Stimulated activated naive B cell treated with anti-CD40 and anti-IgM and Interleukin-4, amounts not matched to agents 10 μg/mL and 1 μg/mL and 100 μg/mL, for 72 hours (primary cell): ENCODE measurements around the gene CAPRIN2.

Experiments
- ATAC-seq, 2 donors: fragments of 150-1000 bp; cut with Tn5 transposase; replicated peaks; 2 replicates each; pipeline ENCODE4 v1.10.0; 2021; ENCODE audit warnings: moderate library complexity in 1 of 2
- DNase-seq: peaks from one replicate; pipeline ENCODE4 v3.0.0; 2021
- H3K27ac Mint-ChIP-seq: one replicate; pipeline ENCODE4 v1.8.0; 2022; ENCODE audit warnings: mild to moderate bottlenecking, mixed read lengths
- H3K27me3 Mint-ChIP-seq, 2 donors: one replicate each; pipeline ENCODE4 v1.8.0; 2022; ENCODE audit warnings: mixed read lengths in 2 of 2
- H3K36me3 Mint-ChIP-seq, 2 donors: one replicate each; pipeline ENCODE4 v1.8.0; 2022; ENCODE audit warnings: mixed read lengths in 2 of 2, mild to moderate bottlenecking in 1 of 2
- H3K4me1 Mint-ChIP-seq, 2 donors: one replicate each; pipeline ENCODE4 v1.8.0; 2022; ENCODE audit warnings: mixed read lengths in 2 of 2, mild to moderate bottlenecking in 1 of 2
- H3K4me3 Mint-ChIP-seq, 2 donors: one replicate each; pipeline ENCODE4 v1.8.0; 2022; ENCODE audit warnings: mild to moderate bottlenecking in 2 of 2, mixed read lengths in 2 of 2, moderate library complexity in 1 of 2
- H3K9me3 Mint-ChIP-seq, 2 donors: one replicate each; pipeline ENCODE4 v1.8.0; 2022; ENCODE audit warnings: mixed read lengths in 2 of 2, mild to moderate bottlenecking in 1 of 2

The CAPRIN2 gene, protein sequence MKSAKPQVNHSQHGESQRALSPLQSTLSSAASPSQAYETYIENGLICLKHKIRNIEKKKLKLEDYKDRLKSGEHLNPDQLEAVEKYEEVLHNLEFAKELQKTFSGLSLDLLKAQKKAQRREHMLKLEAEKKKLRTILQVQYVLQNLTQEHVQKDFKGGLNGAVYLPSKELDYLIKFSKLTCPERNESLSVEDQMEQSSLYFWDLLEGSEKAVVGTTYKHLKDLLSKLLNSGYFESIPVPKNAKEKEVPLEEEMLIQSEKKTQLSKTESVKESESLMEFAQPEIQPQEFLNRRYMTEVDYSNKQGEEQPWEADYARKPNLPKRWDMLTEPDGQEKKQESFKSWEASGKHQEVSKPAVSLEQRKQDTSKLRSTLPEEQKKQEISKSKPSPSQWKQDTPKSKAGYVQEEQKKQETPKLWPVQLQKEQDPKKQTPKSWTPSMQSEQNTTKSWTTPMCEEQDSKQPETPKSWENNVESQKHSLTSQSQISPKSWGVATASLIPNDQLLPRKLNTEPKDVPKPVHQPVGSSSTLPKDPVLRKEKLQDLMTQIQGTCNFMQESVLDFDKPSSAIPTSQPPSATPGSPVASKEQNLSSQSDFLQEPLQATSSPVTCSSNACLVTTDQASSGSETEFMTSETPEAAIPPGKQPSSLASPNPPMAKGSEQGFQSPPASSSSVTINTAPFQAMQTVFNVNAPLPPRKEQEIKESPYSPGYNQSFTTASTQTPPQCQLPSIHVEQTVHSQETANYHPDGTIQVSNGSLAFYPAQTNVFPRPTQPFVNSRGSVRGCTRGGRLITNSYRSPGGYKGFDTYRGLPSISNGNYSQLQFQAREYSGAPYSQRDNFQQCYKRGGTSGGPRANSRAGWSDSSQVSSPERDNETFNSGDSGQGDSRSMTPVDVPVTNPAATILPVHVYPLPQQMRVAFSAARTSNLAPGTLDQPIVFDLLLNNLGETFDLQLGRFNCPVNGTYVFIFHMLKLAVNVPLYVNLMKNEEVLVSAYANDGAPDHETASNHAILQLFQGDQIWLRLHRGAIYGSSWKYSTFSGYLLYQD

GRCh38 chr12:30754750-30755394 is at the start of gene CAPRIN2:
Gene CAPRIN2, minus strand, starts transcription at chr12:30754951. Its CDS starts 1,431 bp downstream, at chr12:30753520.
- H3K27me3 Mint-ChIP-seq, result no peaks in the 10 kb centered on the region
- H3K4me1 Mint-ChIP-seq, result peaks cover 11 to 21% of the 10 kb centered on the region in 2 donors
- H3K27ac Mint-ChIP-seq, result peak within 1 kb of the TSS; percentile 86
- ATAC-seq (peak; percentile 93), DNase-seq (peak; percentile 94)
- H3K9me3 Mint-ChIP-seq, result no peaks in the 10 kb centered on the region
- H3K4me3 Mint-ChIP-seq, result peak within 1 kb of the TSS; percentile 92 to 96
- peaks cover 0 to 11% of the 10 kb centered on the region in 2 donors for H3K36me3 Mint-ChIP-seq

DNA sequence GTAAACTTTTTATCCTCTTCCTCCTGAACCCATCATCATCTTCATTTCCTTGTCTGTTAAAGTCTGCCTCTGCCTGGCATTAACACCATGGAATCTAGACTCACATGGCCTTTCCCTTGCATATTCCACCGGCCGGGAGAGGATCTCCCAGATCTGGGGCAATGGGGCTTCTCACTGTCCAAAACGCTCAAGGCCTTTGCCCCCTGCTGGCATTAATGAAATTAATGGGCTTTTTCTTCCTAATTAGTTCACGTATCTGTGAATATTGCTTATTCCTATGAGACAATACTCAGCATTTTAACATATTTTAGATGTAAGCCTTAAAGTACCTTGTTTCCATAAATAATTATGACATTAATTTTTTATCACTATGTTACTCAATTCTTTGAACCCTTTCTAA is 42.9 kb upstream of the CAPRIN2 start:
- Mint-ChIP-seq H3K4me1 (peaks cover 9 to 21% of the 10 kb centered on the region in 2 donors), H3K4me3 (no peak overlapping the region), H3K27me3 (peaks cover 54 to 71% of the 10 kb centered on the region in 2 donors), H3K27ac (no peak overlapping the region), H3K9me3 (no peaks in the 10 kb centered on the region), H3K36me3 (peaks cover 0 to 3% of the 10 kb centered on the region in 2 donors)
- ATAC-seq (no peak), DNase-seq (no peak)

- Mint-ChIP-seq H3K27me3 (peaks cover 54 to 71% of the 10 kb centered on the region in 2 donors), H3K9me3 (no peaks in the 10 kb centered on the region), H3K27ac (peak overlapping the region; percentile 82), H3K4me1 (peaks cover 9 to 21% of the 10 kb centered on the region in 2 donors), H3K4me3 (peak overlapping the region; percentile 75 to 85), H3K36me3 (peaks cover 0 to 3% of the 10 kb centered on the region in 2 donors)
- ATAC-seq (no peak), DNase-seq (no peak)
Observed at GRCh38 chr12:30796891-30797371, 42.2 kb upstream of the CAPRIN2 start.

DNA sequence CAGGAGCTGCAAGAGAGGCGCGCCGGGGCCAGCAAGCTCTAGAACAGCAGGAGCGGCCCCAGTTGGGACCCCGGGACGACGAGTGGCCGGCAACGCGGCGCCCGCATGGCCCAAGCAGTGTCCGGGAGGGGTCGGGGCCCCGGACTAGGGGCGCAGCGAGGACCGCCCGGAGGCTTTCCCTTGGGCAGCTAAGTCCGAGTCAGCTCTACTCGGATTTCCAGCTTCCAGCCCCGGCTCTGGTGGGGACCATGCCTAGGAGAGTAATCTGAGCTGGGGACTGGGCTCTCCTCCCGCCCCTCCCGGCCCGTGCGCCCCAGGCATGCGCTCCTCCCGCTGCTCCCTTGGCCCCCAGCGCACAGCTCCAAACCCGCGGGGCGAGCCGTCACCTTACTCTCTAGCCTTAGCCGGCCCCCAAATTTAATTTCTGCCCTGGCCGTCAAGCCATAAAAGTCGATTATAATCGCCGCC is 41.6 kb upstream of the CAPRIN2 start:
- Mint-ChIP-seq H3K9me3 (no peaks in the 10 kb centered on the region), H3K27me3 (peaks cover 54 to 71% of the 10 kb centered on the region in 2 donors)
- no peak for DNase-seq

DNA sequence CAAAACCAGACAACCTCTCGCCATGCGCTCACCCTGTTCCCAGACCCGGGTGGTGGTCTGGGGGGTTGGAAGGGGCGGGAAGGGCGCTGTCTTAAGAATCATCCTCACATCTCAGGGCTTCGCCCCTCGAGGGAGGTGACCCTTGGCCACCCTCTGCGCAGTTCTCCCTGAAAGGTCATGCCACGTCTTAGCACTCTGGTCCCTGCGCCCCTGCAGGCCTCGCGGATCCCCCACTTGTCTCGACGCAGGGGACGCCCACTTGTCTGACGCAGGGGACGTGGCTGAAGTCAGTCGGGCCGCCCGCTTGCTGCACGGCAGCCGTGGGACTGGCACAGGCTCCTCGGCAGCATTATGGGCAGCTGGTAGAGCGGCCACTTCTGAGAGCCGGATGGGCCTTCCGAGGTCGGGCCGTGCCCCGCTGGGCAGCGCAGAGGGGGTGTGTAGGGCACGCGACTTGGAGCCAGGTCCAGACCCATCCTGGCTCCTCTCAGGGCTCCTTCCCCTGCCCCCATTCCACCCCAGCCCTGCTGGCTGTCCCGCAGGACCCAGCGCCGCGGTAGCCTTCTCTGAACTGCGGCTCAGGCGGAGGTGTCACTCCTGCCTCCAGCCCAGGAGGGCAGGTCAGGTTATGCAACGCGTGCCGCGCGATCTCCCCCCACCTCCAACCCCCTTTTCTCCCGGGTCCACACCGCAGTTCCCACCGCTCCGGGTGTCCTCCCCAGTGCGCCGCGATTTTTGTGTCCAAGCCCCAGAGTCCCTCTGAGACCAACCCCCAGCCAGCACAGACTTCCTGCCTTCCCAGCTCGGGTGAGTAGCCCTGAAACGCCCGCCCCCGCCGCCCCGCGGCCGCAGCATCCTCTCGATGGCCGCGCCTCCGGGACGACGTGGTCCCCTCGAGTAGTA is 40.9 kb upstream of the CAPRIN2 start:
- peaks cover 57 to 71% of the 10 kb centered on the region in 2 donors for H3K27me3 Mint-ChIP-seq
- peaks cover 9 to 21% of the 10 kb centered on the region in 2 donors for H3K4me1 Mint-ChIP-seq
- H3K27ac Mint-ChIP-seq, result no peak overlapping the region
- peak; percentile 56 for DNase-seq
- H3K9me3 Mint-ChIP-seq, result no peaks in the 10 kb centered on the region
- H3K36me3 Mint-ChIP-seq, result peaks cover 0 to 3% of the 10 kb centered on the region in 2 donors
- ATAC-seq, result peak; percentile 85 to 91
- H3K4me3 Mint-ChIP-seq, result peak overlapping the region; percentile 79 to 85

More for the DNA sequence above, 41.6 kb upstream of the CAPRIN2 start:
- Mint-ChIP-seq H3K36me3 (peaks cover 0 to 3% of the 10 kb centered on the region in 2 donors), H3K27ac (no peak overlapping the region), H3K4me1 (peaks cover 9 to 21% of the 10 kb centered on the region in 2 donors), H3K4me3 (peak overlapping the region; percentile 79 to 85)
- peak; percentile 27 to 33 for ATAC-seq

- H3K36me3 Mint-ChIP-seq, result peaks cover 0 to 3% of the 10 kb centered on the region in 2 donors
- no peaks in the 10 kb centered on the region for H3K9me3 Mint-ChIP-seq
- ATAC-seq, result peak; percentile 17 to 20
- DNase-seq, result no peak
- peaks cover 9 to 21% of the 10 kb centered on the region in 2 donors for H3K4me1 Mint-ChIP-seq
- peaks cover 56 to 65% of the 10 kb centered on the region in 2 donors for H3K27me3 Mint-ChIP-seq
- no peak overlapping the region for H3K27ac Mint-ChIP-seq
- H3K4me3 Mint-ChIP-seq, result peak overlapping the region; percentile 23 to 33
Observed at GRCh38 chr12:30794591-30795409, 40.0 kb upstream of the CAPRIN2 start.

- ATAC-seq, result no peak
- Mint-ChIP-seq H3K27me3 (peaks cover 51 to 59% of the 10 kb centered on the region in 2 donors), H3K36me3 (peaks cover 0 to 3% of the 10 kb centered on the region in 2 donors), H3K4me3 (no peak overlapping the region), H3K27ac (no peak overlapping the region), H3K9me3 (no peaks in the 10 kb centered on the region), H3K4me1 (peaks cover 9 to 21% of the 10 kb centered on the region in 2 donors)
- DNase-seq, result no peak
Observed at GRCh38 chr12:30794020-30794419, 39.3 kb upstream of the CAPRIN2 start.

DNA sequence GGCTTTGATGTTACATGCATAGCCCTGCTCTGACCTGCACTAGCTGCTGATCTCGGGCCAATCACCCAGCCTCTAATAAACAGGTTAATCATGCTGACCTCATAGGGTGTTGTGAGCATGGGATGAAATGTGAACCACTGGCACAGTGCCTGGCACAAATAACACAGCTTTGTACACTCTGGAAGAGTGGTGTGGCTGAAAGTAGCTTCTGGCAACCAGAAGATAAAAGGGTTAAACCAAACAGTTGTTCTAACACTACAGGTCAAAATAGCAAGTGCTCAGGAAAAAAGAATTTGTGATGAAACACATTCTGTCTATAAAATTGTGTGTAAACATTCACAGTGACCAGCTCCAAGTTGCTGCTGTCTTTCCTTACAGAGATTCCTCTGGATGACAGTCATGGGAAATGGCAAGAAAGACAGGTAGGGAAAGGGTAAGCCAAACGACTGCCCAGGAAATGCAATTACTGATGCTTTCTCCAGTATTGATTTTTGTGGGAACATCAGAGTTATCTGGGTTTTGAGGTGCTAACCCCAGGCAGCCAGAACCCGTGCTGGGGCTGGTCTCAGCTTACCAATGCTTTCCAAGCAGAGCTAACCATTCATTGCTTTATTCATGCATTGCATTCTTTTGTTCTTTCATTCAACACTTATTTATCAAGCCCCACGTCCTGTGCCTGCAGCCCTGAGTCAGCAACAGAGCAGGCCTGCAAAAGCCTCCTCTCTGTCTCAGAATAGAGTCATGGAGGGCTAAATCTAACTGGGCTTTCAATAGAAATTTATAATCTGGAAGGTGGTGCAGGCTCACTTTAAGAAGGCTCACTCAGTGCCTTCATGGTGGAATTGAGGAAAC is 38.1 kb upstream of the CAPRIN2 start:
- H3K4me3 Mint-ChIP-seq, result no peak overlapping the region

DNA sequence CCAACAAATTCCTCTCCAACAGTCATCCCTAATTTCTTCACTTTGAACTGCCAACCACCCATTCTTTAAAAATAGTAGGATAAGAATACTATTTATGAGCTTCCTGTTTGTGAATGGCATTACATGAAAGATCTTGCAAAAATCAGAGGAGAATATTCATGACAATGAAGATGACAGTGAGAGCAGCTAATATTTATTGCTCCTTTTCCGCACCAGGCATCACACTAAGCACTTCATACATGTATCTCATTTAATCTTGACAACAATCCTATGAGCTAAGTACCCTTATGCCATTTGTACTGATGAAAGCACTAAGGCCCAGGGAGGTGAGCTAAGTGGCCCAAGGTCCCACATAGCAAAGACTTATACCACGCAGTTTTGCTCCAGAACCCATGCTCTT is 37.3 kb upstream of the CAPRIN2 start:
- H3K4me1 Mint-ChIP-seq, result peaks cover 8 to 19% of the 10 kb centered on the region in 2 donors
- H3K36me3 Mint-ChIP-seq, result peaks cover 0 to 1% of the 10 kb centered on the region in 2 donors

More for the DNA sequence above, 38.1 kb upstream of the CAPRIN2 start:
- H3K4me1 Mint-ChIP-seq, result peaks cover 9 to 21% of the 10 kb centered on the region in 2 donors
- DNase-seq, result no peak
- H3K27me3 Mint-ChIP-seq, result peaks cover 42 to 47% of the 10 kb centered on the region in 2 donors
- no peak for ATAC-seq
- peaks cover 0 to 3% of the 10 kb centered on the region in 2 donors for H3K36me3 Mint-ChIP-seq
- no peak overlapping the region for H3K27ac Mint-ChIP-seq
- no peaks in the 10 kb centered on the region for H3K9me3 Mint-ChIP-seq

DNA sequence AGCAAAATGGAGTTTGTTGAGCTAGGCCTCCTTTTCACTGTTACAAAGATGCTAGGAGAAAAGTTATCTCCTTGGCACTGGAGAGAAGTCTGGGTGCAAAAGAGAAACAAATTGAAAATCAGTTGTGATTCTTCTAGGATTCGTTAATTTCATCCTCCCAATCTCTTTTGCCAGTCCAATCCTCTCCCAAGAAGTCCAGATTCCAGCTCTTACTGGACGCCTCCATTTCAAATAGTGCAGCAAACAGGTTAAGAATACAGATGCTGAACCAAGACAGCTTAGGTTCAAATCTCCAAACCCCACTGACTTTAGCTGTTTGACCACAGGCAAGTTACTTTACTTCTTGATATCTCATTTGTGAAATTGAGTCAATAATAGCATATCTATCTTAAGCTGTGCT is 34.0 kb upstream of the CAPRIN2 start:
- H3K4me1 Mint-ChIP-seq, result no peaks in the 10 kb centered on the region
- DNase-seq (no peak), ATAC-seq (no peak)
- no peak overlapping the region for H3K27ac Mint-ChIP-seq
- no peak overlapping the region for H3K4me3 Mint-ChIP-seq
- no peaks in the 10 kb centered on the region for H3K36me3 Mint-ChIP-seq
- peaks cover 28 to 35% of the 10 kb centered on the region in 2 donors for H3K27me3 Mint-ChIP-seq
- H3K9me3 Mint-ChIP-seq, result peaks cover 1 to 5% of the 10 kb centered on the region in 2 donors

More for the DNA sequence above, 37.3 kb upstream of the CAPRIN2 start:
- Mint-ChIP-seq H3K9me3 (no peaks in the 10 kb centered on the region), H3K27me3 (peaks cover 35 to 39% of the 10 kb centered on the region in 2 donors), H3K27ac (no peak overlapping the region), H3K4me3 (no peak overlapping the region)
- ATAC-seq, result no peak
- no peak for DNase-seq

DNA sequence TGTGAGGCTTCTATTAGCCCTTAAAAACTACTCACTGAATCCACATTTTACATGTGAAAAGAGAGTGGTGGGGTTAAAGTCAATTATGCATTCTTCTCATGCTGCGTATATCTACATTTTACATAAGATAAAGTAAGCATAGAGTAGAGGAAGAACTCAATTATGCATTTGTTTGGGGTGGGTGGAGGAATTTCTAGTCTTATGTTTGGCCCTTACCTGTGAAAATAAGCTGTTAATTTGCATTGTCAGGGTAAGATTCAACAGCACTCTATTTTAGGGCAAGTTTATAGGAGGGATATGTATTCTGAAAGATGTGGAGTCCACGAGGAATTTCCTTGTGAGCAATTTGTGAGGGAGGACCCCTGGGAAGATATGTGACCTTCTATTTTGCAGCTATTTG is 30.9 kb upstream of the CAPRIN2 start:
- H3K4me1 Mint-ChIP-seq, result no peaks in the 10 kb centered on the region
- no peak overlapping the region for H3K27ac Mint-ChIP-seq
- H3K27me3 Mint-ChIP-seq, result peaks cover 20 to 28% of the 10 kb centered on the region in 2 donors
- ATAC-seq (no peak), DNase-seq (no peak)
- no peaks in the 10 kb centered on the region for H3K36me3 Mint-ChIP-seq
- H3K4me3 Mint-ChIP-seq, result no peak overlapping the region
- peaks cover 1 to 5% of the 10 kb centered on the region in 2 donors for H3K9me3 Mint-ChIP-seq
